GM04503 (cell line): ENCODE measurements around the gene C4orf51.

ENCODE experiments used
- DNase-seq: peaks from one replicate; pipeline ENCODE4 v3.0.0-alpha.2; 2012; ENCODE audit warnings: low read depth

C4orf51 gene

DNA sequence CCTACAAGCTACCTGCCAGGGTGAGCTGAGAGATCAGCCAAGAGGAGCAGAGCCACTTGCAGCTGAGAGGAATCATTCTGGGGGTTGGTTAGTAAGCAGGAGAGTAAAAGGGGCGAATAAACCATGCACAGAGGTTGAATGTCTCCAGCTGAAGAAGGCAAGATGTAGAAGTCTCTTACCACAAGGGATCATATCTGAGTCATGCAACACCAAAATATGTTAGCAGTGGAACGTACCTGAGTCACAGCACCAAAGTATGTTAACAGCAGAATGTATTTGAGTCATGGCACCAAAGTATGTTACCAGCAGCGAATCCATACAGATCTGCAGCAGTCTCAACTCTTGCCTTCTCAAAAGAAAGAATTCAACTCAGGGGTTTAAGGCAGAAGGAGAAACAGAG is 29.9 kb downstream of the C4orf51 start:
- peak; percentile 90 for DNase-seq

DNA sequence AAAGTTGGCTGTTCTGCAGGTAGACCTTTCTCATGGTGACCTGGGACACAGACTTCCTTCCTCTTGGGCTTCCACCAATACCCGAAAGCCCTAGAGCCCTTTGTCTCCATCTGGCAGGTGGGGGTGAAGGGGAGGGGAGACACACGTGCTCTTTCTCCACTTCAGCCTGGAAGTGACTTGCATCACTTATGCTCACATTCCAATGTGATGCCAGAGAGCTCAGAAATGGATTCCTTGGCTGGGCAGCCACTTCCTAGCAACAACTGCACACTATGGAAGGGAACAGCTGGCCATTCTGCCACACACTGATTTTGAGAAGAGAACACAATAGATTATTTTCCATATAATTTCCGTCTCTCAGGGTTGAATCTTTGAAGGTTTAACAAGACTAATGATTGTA is 36.3 kb downstream of the C4orf51 start:
- no peak for DNase-seq

DNA sequence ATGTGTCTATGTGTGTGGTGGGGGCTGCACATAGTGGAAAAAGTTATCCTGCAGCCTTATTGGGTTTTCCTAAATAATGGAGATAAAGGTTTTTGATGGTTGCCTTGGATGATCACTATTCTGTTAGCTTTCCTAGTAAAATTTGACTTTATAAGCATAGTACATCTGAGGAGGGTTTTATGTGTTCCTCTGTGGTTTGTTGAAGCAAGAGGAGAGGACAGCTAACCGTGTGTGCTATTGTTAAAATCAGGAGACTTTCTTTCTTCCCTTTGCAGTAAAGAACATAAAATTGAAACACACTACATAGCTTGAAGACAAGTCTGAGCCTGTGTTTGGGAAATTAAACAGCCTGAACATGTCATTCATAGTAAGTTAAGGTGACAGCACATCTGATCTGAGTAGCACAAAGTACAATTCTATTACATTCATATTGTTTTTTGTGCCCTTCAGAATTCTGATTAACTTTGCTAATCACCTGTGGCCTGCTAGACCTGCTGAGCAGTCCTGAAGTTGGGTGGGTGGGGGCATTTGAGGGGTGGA is 36.8 kb downstream of the C4orf51 start:
- no peak for DNase-seq

DNA sequence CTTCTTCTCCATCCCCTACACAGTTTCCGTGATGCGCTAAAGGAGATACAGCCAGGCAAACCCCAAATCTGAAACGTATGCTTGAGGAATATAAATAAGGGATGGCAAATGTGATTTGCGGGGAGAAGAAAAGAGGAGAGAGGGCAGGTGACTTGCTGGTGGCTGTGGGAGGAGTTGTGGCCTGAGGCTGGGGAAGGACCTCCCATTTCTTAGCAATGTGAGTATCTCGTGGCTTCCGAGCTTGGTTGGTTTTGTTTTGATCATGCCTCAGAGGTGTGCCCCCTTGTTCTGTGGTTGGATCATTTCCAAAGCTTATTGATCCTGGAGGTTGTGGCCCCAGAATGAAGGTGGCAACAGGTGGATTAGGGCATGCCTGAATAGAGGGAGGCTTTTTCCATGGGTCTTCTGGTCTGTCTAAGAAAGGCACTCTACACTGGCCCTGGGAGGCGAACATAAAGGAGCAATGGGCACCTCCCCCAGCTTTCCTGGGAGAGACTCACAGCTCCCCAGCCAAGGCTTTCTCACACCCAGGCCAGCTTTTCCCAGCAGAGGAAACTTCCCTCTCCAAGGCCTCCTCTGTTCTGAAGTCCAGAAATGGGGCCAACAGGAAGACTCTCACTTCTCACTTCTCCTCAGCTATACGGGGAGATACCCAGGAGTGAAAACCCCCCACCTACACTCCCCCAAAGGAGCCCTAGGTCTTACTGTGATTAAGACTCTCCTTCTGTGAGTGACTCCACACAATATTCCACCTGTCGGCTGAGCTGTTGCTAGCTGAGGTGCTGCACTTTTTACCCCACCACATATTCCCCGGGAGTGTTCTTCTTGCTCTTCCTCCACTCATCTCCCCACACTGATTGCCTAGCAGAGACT is 40.0 kb downstream of the C4orf51 start:
- DNase-seq, result no peak

DNA sequence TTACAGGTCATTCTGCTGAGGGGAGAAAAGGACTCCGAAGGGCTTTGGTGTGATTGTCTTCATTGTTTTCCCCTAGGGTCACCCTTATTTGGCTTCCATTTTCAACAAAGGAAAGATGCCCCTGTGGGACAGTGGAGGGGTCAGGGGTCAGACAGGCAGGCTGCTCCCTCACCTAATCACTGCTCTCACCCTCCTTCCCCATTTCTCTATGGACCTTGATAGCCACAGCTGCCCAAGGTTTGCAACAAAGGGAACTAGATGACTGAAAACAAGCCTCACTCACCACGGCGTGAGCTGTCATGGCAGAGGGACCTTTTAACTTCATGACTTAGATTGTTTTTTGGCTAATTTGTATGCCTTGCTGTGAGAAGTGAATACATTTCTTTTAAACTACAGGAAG is 40.7 kb downstream of the C4orf51 start:
- no peak for DNase-seq

DNA sequence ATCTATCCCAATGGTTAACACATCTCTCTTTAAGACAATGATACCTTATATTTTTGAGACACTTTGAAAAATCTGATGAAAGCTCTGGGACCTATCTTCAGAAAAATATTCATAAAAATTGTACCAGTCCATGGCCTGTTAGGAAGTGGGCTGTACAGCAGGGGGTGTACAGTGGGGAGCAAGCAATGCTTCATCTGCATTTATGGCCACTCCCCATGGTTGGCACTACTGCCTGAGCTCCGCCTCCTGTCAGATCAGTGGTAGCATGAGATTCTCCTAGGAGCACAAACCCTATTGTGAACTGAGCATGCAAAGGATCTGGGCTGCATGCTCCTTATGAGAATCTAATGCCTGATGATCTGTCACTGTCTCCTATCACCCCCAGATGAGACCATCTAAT is 42.6 kb downstream of the C4orf51 start:
- no peak for DNase-seq

DNA sequence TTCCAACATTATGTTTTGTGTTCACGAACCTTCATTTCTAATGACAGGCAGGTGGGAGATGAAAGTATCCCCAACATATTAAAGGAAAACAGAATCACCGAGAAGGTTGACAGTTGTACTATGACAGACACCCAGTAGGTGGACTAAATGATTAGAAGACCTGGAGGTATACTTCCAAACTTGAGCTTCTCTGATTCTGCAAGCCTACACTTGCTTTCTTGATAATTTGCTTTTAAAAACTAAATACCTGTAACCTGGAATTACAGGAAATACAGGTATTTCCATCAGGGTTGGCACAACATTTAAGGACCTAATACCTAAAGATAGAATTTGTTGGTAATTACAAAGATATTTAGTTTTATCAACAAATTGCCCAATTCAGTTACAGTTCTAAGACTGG is 43.4 kb downstream of the C4orf51 start:
- no peak for DNase-seq

DNA sequence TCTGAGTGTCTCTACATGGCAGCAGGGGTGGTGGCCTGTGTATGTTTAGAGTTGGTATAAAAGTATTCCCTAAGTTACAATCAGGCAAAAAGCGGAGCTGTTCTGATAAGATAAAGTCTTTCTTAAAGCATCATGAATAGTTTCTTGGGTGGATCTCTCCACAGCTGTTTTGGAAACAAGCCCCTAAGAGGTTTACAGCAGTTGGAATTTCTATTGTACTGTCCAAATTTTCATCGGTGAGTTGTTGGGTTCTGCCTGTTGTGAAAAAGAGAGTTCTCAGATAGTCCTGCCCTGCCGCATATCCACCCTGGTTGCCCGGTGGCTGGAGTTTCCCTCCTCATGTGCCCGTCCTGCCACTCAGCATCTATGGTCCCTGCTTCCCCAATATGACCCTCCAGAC is 50.1 kb downstream of the C4orf51 start:
- no peak for DNase-seq

DNA sequence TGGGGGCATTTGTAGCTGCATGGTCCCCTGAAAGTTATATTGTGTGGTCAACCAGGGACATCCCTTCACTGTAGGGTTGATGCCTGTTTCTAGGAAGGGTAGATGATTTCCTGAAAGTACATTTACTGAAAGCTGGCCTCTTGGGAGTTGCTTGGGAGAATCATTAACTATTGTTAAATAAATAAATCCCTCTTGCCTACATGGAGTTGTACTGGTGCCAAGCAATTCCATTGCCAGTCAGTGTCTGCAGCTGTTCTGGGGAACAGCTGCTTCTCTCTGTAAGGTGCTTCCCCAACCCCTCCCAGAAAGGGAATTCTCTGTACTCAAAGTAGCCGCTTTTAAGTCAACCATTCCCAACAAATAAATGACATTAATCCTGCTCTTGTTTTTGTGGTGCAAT is 51.1 kb downstream of the C4orf51 start:
- no peak for DNase-seq

DNA sequence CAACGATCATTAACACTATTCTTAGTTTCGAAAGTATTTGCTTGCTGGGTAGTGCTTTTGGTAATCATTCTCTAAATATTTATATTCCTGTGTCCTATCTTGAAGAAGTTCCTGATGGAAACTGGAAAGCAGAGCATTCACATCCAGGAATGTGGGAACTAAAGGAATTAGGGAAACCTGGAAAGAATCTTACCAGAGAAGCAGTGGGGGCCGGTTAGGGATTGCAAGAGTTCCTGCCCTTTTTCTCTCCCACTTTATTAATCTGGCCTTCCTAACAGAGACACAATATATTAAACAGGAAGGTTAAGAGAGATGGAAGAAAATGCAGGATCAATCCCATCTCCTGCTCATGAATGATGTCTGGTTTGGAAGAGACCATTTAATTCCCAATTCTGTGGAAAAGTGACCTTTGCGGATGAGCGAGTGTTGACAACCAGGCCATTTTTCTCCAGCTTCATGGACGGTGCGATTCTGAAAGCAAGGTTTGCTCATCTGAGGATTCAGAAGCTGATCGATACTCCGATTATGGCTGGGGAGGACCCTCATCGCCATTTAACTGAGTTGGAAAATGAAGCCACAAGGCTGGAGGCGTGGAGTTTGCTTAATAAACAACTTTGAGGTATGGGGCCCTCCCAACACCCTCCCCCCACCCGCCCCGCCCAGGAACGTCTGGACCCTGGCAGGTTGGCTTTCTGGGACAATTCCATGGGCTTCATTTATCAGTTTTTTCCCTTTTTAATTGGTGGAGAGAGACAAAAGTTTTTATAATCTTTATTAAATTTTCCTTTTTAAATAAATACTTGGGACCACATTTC is 52.3 kb downstream of the C4orf51 start:
- no peak for DNase-seq

DNA sequence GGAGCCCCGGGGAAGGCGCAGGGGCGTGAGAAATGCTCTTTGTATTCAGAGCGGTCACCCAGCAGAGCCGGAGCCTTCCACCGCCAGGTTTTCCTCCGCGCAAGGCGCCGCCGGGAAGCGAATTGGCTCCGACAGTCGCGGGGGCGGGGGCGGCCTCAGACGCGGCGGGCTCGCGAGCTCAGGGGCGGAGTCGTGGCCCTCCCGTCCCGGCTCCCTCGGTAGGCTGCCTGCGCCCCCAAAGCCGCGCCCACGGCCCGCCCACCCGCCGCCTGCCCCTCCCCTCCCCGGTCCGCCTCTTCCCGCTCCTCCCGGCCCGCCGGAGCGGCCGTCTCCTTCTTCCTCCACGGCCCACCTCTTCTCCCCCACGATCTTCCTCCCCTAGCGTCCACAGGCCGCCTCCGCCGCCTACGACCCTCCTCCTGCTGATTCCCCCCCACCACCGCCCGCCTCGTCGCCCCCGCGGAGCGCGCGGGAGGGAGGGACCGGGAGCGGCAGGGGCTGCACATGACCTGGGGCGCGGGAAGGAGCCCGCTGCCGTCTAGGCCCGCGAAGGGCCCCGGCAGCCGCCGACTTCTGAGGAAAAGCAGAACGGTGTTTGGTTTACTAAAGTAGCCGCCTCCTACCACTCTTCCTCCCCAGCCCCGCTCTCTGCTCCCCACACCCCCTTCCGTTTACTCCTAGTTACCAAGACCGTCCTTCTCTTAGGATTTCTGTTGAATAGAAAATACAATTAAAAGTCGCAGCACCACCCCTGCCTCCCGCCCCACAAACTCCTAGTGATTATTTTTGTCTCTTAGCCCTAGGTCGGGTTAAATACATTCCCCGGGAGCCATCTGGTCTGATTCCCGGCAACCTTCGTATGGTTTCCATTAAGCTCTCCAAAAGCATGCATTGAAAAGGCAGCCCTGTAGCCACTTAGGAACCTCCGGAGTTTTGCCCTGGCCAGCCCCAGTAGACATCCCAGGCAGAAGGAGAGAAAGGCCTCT is 53.2 kb downstream of the C4orf51 start:
- DNase-seq, result peak; percentile 52

DNA sequence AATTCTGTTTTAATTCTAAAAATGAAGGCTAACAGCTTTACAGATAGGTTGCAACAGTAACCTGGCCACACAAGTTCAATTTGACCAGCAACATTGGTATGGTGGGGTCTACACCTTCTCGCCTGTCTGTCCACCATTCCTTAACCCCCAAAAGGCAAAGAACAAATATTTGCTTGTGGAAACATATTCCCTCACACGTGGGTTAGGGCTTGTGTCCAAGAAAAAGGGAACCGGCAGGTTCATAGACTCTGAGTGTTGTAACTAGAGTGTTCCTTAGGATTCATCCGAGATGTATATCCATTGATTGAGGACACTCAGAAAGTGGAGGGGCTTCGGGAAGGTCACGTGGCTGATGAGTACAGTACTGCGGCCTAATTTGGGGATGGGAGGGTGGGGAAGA is 54.1 kb downstream of the C4orf51 start:
- DNase-seq, result no peak

DNA sequence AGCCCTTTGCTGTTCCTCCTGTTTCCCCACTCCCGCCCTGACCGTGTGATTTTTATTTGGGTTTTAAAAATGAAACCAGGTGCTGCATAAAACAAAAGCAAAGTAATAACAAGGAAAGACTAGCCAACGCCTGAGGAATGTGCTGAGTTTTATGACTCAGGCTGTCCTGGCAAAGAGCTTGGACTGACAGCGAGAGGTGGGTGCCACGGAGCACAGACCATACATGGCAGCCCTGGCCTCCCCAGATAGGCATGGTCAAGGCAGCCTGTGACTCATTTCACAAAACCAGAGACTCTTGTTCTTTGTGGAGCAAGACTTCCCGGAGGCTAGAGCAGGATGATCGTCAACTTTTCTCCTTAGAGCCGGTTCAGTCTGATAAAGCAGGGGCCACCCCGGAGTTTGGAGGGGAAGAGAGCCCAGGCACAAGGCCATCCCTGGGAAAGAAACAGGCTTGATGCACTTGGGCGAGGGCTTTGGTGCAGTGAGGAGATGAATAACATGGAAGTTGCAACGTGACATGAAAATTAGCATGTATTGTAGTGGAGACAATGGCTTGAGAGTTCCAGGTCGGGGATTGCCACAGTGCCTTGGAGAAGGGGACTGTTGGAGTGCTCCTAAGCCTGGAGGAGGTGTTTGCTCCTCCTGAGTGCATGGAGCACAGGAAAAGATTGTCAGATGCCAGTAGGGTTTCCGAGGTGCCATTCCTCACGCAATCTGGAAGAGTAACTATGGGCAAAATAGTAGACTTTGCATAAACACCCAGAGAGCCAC is 54.8 kb downstream of the C4orf51 start:
- DNase-seq, result peak; percentile 97

DNA sequence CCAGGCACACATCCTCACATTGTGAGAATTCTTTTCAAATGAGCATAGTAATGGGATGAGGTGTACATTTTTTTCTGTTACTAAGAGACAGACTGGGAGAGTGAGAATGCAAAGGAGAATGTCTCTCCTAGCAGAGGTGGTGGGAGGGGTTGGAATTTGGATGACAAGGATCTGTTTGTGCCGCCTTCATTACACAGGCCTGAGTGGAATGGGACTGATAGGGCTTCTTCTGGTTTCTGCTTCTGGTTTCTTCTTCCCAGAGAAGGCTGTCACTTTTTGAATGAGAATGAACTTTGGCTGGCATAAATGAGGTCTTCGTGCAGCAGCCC is 55.4 kb downstream of the C4orf51 start:
- peak; percentile 98 for DNase-seq

DNA sequence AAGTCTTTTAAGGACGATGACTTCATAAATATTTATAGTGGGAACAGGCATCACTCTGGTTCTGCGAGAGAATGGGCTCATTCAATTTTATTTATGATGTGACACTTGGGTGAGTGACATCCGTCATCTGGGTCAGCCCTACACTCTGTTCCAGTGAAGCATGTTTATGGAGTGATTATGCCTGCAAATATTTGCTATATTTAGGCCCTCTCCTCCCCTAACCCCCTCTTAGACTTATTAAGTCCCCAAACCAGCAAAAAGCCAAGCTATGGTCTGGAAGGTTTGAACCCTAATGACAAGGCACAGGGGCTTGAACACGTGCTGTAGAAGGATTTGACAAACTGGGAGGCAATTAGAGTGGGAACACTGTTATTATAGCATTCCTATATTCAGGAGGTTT is 55.9 kb downstream of the C4orf51 start:
- DNase-seq, result no peak

DNA sequence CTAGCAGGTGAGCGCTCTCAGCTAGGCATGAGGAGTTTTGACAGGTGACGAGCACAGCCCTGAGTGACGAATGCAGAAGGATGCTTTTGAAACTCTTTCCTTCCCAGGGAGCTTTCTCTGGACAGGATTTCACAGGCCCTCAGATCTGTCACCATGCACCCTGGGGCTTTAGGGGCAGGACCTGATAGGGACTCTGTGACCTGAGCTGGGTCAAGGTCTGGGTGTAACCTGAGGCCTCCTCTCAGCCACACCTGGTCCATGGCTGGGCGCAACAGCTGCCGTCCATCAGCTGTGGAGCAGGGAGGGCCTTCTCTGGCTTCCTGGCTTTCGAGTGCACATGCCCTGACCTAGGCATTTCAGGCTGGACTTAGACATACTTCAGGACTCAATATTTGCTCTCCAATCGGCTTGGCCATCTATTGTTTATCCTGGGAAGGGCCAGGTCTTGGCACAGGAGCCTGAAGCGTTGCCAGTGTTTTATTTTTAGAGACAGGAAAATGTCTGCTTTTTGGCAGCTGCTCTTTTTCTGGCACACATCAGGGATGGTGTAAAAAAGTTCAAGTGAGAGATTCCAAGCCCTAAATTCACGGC is 56.4 kb downstream of the C4orf51 start:
- DNase-seq, result peak; percentile 65

DNA sequence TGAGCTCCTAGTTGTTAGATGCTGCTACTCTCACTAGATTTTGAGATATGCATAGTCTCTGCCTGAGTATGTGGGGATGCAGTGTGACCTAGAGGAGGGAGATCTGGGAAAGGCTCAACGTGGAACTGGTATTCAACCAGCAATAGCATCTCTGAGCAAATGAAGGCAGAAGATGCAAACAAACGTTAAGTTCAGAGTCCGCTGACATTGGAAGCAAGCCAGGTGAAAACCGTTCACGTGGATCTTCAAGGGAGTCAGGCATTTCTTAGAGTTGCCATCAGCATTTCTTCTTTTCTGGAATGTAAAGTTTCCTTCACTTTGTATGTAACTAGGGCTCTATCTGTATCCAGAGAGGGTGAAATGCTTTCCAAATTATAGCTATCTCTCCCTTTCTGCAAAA is 59.9 kb downstream of the C4orf51 start:
- DNase-seq, result no peak

DNA sequence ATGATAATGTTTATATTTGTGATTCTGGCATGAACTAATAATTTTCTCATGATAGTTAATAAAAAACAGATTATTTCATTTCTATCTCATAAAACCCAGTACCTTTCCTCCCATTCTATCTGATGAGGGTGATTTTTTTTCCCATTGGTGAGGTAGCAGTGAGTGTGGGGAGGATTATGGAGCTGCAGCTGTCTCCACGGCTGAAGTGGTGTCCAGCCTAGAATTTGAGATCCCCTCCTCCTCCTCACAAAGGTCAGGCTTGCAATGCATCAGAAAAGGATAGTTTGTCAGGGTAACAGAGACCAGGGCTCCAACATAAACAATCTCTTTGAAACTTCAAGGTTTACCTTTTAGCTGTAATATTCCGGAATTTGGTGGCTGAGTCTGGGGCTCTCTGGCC is 60.9 kb downstream of the C4orf51 start:
- DNase-seq, result no peak

DNA sequence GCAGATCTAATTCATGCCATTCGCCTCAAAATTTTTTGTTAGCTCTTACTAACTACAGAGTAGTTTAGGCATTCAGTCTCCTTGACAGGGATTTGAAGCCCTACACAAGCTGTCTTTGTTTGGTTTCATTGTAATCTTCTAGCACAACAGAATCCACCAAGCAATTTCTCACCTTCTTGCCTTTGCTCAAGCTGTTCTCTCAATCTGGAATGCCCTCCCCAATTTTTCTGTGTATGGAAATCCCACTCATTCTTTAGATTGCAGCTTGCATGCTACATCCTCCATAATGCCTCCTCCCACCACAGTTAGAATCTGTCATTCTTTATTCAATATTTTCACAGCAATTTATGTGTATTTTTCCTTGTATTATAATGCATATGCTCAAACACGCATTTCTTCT is 63.7 kb downstream of the C4orf51 start:
- no peak for DNase-seq

DNA sequence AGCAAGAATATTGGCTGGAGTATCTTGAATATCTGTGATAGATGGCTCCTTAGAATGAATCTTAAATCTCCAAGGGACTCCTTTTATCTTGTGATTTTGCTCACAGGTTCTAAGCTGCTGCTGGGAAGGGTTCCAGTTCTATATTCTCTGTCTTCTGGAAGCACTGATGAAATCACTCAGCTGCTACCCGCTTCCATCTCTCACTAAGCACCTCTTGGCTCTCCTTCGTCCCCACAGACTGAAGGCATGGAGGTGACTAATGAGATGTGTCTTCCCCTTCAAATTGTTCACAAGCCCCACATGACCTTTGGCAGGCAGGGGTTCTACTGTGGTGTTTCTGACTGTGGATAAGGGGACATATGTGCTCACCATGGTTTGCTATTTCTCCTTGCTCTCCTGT is 75.9 kb downstream of the C4orf51 start:
- no peak for DNase-seq

DNA sequence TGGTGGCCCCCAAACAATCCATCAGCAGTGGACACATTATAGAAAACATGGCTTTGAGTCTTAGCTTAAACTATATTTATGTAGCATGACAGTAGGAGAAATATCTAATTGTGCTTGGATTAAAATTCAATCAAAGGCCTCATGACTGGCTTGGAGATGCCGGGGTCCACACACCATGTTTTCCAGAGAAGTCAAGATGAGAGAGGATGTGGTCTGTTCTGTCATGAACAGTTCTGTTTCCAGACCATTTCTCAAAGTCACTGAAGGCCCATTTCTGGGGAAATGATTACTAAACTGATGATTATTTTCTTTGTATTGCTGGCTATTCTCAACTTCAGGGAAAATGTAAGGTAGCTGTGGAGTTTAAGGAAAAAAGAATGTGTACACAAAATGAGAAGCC is 76.3 kb downstream of the C4orf51 start:
- DNase-seq, result no peak
